Activated CD4-positive, CD25-positive, alpha-beta regulatory T cell treated with anti-CD3 and anti-CD28 coated beads, Interleukin-2, amount 50 U/mL, for 16 hours (primary cell): ENCODE results near the gene RPS27.
"Not testable (repeated sequence)": the region's sequence is repeated elsewhere in the genome, so short reads cannot be mapped to it uniquely, and the experiment has no call there.

Source experiments
- DNase-seq: peaks from one replicate; pipeline ENCODE4 v3.0.0-alpha.2; 2020; ENCODE audit warnings: low read depth, low spot score

Gene RPS27

GRCh38 chr1:153985941-153986761 is 4.4 kb upstream of the RPS27 start, which contains the start of gene RAB13:
RAB13 (minus strand) TSS chr1:153986339; CDS start chr1:153986236, 103 bp downstream.
- DNase-seq = no peak

- no peak for DNase-seq
Measured at GRCh38 chr1:153987621-153988020, 2.9 kb upstream of the RPS27 start.

- no peak for DNase-seq
Measured at GRCh38 chr1:153991151-153991630, 629 bp downstream of the RPS27 start.

GRCh38 chr1:153991806-153992205 is 1.2 kb downstream of the RPS27 start:
- DNase-seq = no peak

GRCh38 chr1:153995202-153995601 is 4.6 kb downstream of the RPS27 start:
- no peak for DNase-seq

GRCh38 chr1:153995640-153996039 is 5.1 kb downstream of the RPS27 start:
- no peak for DNase-seq

- DNase-seq = not testable (repeated sequence)
Measured at GRCh38 chr1:153996882-153997281, 6.3 kb downstream of the RPS27 start.

GRCh38 chr1:154000420-154000819 is 9.9 kb downstream of the RPS27 start:
- DNase-seq = no peak

GRCh38 chr1:154006136-154006535 is 15.6 kb downstream of the RPS27 start:
- no peak for DNase-seq

- no peak for DNase-seq
Measured at GRCh38 chr1:154012129-154012528, 21.6 kb downstream of the RPS27 start.

GRCh38 chr1:154012543-154012942 is 22.0 kb downstream of the RPS27 start:
- not testable (repeated sequence) for DNase-seq

GRCh38 chr1:154014154-154014907 is 23.8 kb downstream of the RPS27 start:
- no peak for DNase-seq

GRCh38 chr1:154019269-154019668 is 28.7 kb downstream of the RPS27 start:
- no peak for DNase-seq

- no peak for DNase-seq
Measured at GRCh38 chr1:154019940-154020339, 29.4 kb downstream of the RPS27 start.

- not testable (repeated sequence) for DNase-seq
Measured at GRCh38 chr1:154033697-154034096, 43.1 kb downstream of the RPS27 start.
